Natural killer cell (primary cell): ENCODE results near the gene TMEM18. TPM values are rescaled to one million over a fixed set of nuclear protein-coding genes. Genes with fewer than 3 reads are reported as not detected.

ENCODE experiments used
- ATAC-seq, 3 donors: fragments of 150-1000 bp in 2 of 3; fragments of 200-7000 bp in 1 of 3; cut with Tn5 transposase; 1 replicate in 1 of 3; 2 replicates in 2 of 3; pipeline ENCODE4 v1.10.0; 2021; ENCODE audit warnings: mild to moderate bottlenecking in 2 of 3, moderate library complexity in 2 of 3
- DNase-seq, 2 donors: peaks; one replicate each; pipeline versions ENCODE4 v3.0.0 to v3.0.0-alpha.2; 2013 to 2021; ENCODE audit warnings: mixed read lengths in 1 of 2
- H3K27ac ChIP-seq: one replicate; pipeline ENCODE4 v1.5.1; 2013; ENCODE audit warnings: mild to moderate bottlenecking, low read length
- H3K27me3 ChIP-seq: one replicate; pipeline ENCODE4 v1.6.1; 2013; ENCODE audit warnings: low read length; ENCODE audit not compliant: control insufficient read depth, insufficient read depth
- H3K36me3 ChIP-seq: one replicate; pipeline ENCODE4 v1.6.1; 2013; ENCODE audit warnings: low read length; ENCODE audit not compliant: control insufficient read depth, insufficient read depth
- H3K4me1 ChIP-seq: one replicate; pipeline ENCODE4 v1.6.1; 2013; ENCODE audit warnings: low read length; ENCODE audit not compliant: control insufficient read depth, insufficient read depth
- H3K4me3 ChIP-seq: one replicate; pipeline ENCODE4 v1.5.1; 2013; ENCODE audit warnings: low read length
- H3K9me3 ChIP-seq: one replicate; pipeline ENCODE4 v1.6.1; 2013; ENCODE audit warnings: low read length; ENCODE audit not compliant: control insufficient read depth, insufficient read depth
- H3K27ac Mint-ChIP-seq, 2 donors: one replicate each; pipeline ENCODE4 v1.8.0; 2022; ENCODE audit warnings: mild to moderate bottlenecking in 2 of 2, mixed read lengths in 2 of 2, moderate library complexity in 1 of 2
- H3K27me3 Mint-ChIP-seq, 2 donors: one replicate each; pipeline ENCODE4 v1.8.0; 2022; ENCODE audit warnings: low read depth in 2 of 2, mixed read lengths in 2 of 2
- H3K36me3 Mint-ChIP-seq: one replicate; pipeline ENCODE4 v1.8.0; 2022; ENCODE audit warnings: mixed read lengths
- H3K4me1 Mint-ChIP-seq, 2 donors: one replicate each; pipeline ENCODE4 v1.8.0; 2022; ENCODE audit warnings: mixed read lengths in 2 of 2
- H3K4me3 Mint-ChIP-seq: one replicate; pipeline ENCODE4 v1.8.0; 2022; ENCODE audit warnings: mild to moderate bottlenecking, moderate library complexity, mixed read lengths
- H3K9me3 Mint-ChIP-seq, 2 donors: one replicate each; pipeline ENCODE4 v1.8.0; 2022; ENCODE audit warnings: mixed read lengths in 2 of 2
- CTCF ChIP-seq: fragments of 200-600 bp; IDR thresholded peaks from one replicate; pipeline ENCODE4 v1.8.0; 2022; ENCODE audit warnings: antibody characterized with exemption
- WGBS: methylation state at CpG from one replicate; pipeline ENCODE4 v1.1.7; 2013; ENCODE audit warnings: missing lambda C conversion rate; ENCODE audit not compliant: insufficient coverage; 5-methylcytosine and 5-hydroxymethylcytosine counted together
- intact Hi-C: fragments of 100-400 bp; cut with micrococcal nuclease; formaldehyde crosslinking; loops from one replicate; pipeline ENCODE4 v1.14.2; 2022
- total RNA-seq, 4 donors: library from RNA; stranded (reverse); fragments of 120-200 nt in 1 of 4; gene quantifications; one replicate each; pipeline versions ENCODE4 v1.2.3 to v1.2.4, GENCODE V29; 2013 to 2022

The TMEM18 gene
- total RNA-seq, 3 donors from 2014 or later (not counting 1 experiment from before 2014, with no cell fraction given) = 22.0 to 30.8 (median 22.1) TPM

- no peak overlapping the region for H3K27ac Mint-ChIP-seq
- ATAC-seq (no peak), DNase-seq (no peak)
- no peaks in the 10 kb centered on the region for H3K36me3 ChIP-seq
- H3K4me3 ChIP-seq = no peak overlapping the region
- H3K4me1 ChIP-seq = peaks cover 6% of the 10 kb centered on the region
- intact Hi-C loops = no loop called here
- H3K9me3 ChIP-seq = peaks cover 4% of the 10 kb centered on the region
- H3K27ac ChIP-seq = no peak overlapping the region
- WGBS = 87% methylated on average over 8 of the region's 8 CpGs
- no peak for TF ChIP-seq CTCF
- peaks cover 5% of the 10 kb centered on the region for H3K27me3 ChIP-seq
- peaks cover 9 to 12% of the 10 kb centered on the region in 2 donors for H3K4me1 Mint-ChIP-seq
- no peak overlapping the region for H3K4me3 Mint-ChIP-seq
- H3K27me3 Mint-ChIP-seq = peaks cover 15 to 17% of the 10 kb centered on the region in 2 donors
- H3K36me3 Mint-ChIP-seq = no peaks in the 10 kb centered on the region
- no peaks in the 10 kb centered on the region for H3K9me3 Mint-ChIP-seq
Observed at GRCh38 chr2:692767-693166, 15.6 kb upstream of the TMEM18 start.

GRCh38 chr2:691821-692761, 14.9 kb upstream of the TMEM18 start:
- H3K9me3 ChIP-seq = peaks cover 4% of the 10 kb centered on the region
- no peaks in the 10 kb centered on the region for H3K9me3 Mint-ChIP-seq
- no peaks in the 10 kb centered on the region for H3K36me3 Mint-ChIP-seq
- DNase-seq (no peak), ATAC-seq (peak in 1 of 3 donors; percentile 27)
- no peak for TF ChIP-seq CTCF
- H3K36me3 ChIP-seq = no peaks in the 10 kb centered on the region
- no peak overlapping the region for H3K27ac ChIP-seq
- intact Hi-C loops = no loop called here
- 93% methylated on average over 35 of the region's 35 CpGs for WGBS
- no peak overlapping the region for H3K4me3 Mint-ChIP-seq
- H3K4me1 Mint-ChIP-seq = peaks cover 9 to 12% of the 10 kb centered on the region in 2 donors
- peaks cover 15 to 17% of the 10 kb centered on the region in 2 donors for H3K27me3 Mint-ChIP-seq
- peaks cover 5% of the 10 kb centered on the region for H3K27me3 ChIP-seq
- H3K4me1 ChIP-seq = peaks cover 6% of the 10 kb centered on the region
- no peak overlapping the region for H3K27ac Mint-ChIP-seq
- H3K4me3 ChIP-seq = no peak overlapping the region

GRCh38 chr2:690799-691198, 13.6 kb upstream of the TMEM18 start:
- Histone ChIP-seq H3K27ac (no peak overlapping the region), H3K36me3 (no peaks in the 10 kb centered on the region), H3K4me1 (peaks cover 6% of the 10 kb centered on the region), H3K4me3 (no peak overlapping the region), H3K27me3 (peaks cover 18% of the 10 kb centered on the region), H3K9me3 (peaks cover 8% of the 10 kb centered on the region)
- Mint-ChIP-seq H3K9me3 (no peaks in the 10 kb centered on the region), H3K4me1 (peaks cover 9 to 12% of the 10 kb centered on the region in 2 donors), H3K4me3 (no peak overlapping the region), H3K27me3 (peaks cover 11% of the 10 kb centered on the region in 2 donors), H3K36me3 (no peaks in the 10 kb centered on the region), H3K27ac (no peak overlapping the region)
- no peak for ATAC-seq
- DNase-seq = no peak
- no peak for TF ChIP-seq CTCF
- intact Hi-C loops = no loop called here
- WGBS = 84% methylated on average over 9 of the region's 10 CpGs
